Spleen (tissue), 11 donors: ENCODE data around the gene EIF4B. TPM values are rescaled to one million over a fixed set of nuclear protein-coding genes. Genes with fewer than 3 reads are reported as not detected.

Experiments
- DNase-seq: peaks from one replicate; pipeline ENCODE4 v3.0.0-alpha.2; 2020
- H3K27ac ChIP-seq, 8 donors: fragments of 200-600 bp; sonication (generic) in 7 of 8; 1 replicate in 4 of 8; 2 replicates in 4 of 8; pipeline versions ENCODE4 v1.5.0 to v1.8.0; 2016 to 2021; ENCODE audit warnings: inconsistent platforms in 4 of 8, mild to moderate bottlenecking in 4 of 8, moderate library complexity in 1 of 8
- H3K27me3 ChIP-seq, 7 donors: fragments of 200-600 bp; sonication (generic) in 6 of 7; replicated peaks in 1 of 7; 1 replicate in 4 of 7; 2 replicates in 3 of 7; pipeline versions ENCODE4 v1.5.0 to v1.8.0; 2016 to 2021; ENCODE audit warnings: inconsistent platforms in 3 of 7, mild to moderate bottlenecking in 1 of 7
- H3K36me3 ChIP-seq, 6 donors: fragments of 200-600 bp; sonication (generic) in 5 of 6; 1 replicate in 4 of 6; 2 replicates in 2 of 6; pipeline versions ENCODE4 v1.5.0 to v1.8.0; 2016 to 2021; ENCODE audit warnings: inconsistent platforms in 2 of 6
- H3K4me1 ChIP-seq, 6 donors: fragments of 200-600 bp; sonication (generic) in 5 of 6; 1 replicate in 3 of 6; 2 replicates in 3 of 6; pipeline versions ENCODE4 v1.5.0 to v1.8.0; 2016 to 2021; ENCODE audit warnings: inconsistent platforms in 3 of 6
- H3K4me3 ChIP-seq, 8 donors: fragments of 200-600 bp; sonication (generic) in 7 of 8; 1 replicate in 4 of 8; 2 replicates in 4 of 8; pipeline versions ENCODE4 v1.5.0 to v1.8.0; 2016 to 2021; ENCODE audit warnings: inconsistent platforms in 4 of 8, mild to moderate bottlenecking in 4 of 8, moderate library complexity in 2 of 8
- H3K9me3 ChIP-seq, 8 donors: fragments of 200-600 bp; sonication (generic) in 7 of 8; 1 replicate in 4 of 8; 2 replicates in 4 of 8; pipeline versions ENCODE4 v1.5.0 to v1.8.0; 2016 to 2021; ENCODE audit warnings: inconsistent platforms in 4 of 8
- POLR2A ChIP-seq, 3 donors: fragments of 450-650 bp; IDR thresholded peaks; one replicate each; pipeline ENCODE4 v1.5.1; 2017; ENCODE audit warnings: antibody characterized with exemption in 3 of 3, mild to moderate bottlenecking in 1 of 3
- POLR2AphosphoS5 ChIP-seq, 3 donors: sonication (generic); formaldehyde crosslinking; IDR thresholded peaks; one replicate each; pipeline ENCODE4 v1.5.1; 2017; ENCODE audit warnings: antibody characterized with exemption in 3 of 3
- WGBS, 5 donors: extraction: QIAGEN DNeasy Blood & Tissue Kit in 3 of 5; methylation state at CpG; one replicate each; pipeline versions ENCODE4 v1.1.5 to v1.1.7; 2013 to 2018; 5-methylcytosine and 5-hydroxymethylcytosine counted together
- intact Hi-C: fragments of 100-400 bp; cut with DNase I; formaldehyde crosslinking; loops from one replicate; pipeline ENCODE4 v1.15.0; 2023; ENCODE audit warnings: low total_unique reads
- polyA plus RNA-seq, 3 donors: library from polyadenylated mRNA; stranded (reverse); fragments of 200-250 nt; gene quantifications; one replicate each; pipeline ENCODE4 v1.2.1, GENCODE V29; 2013
- total RNA-seq, 7 donors: library from RNA; depleted of rRNA in 3 of 7; stranded (reverse); fragments of >200 nt in 3 of 7; fragmentation: NEBNext Ultra II Directional in 4 of 7; extraction: Animal tissue kit (Norgen Biotek cat#: 25700) in 4 of 7; gene quantifications; one replicate each; pipeline versions ENCODE4 v1.1.0 to v1.2.1, GENCODE V29; 2016 to 2021
- TF ChIP-seq, protein P1 (sequence below), 11 experiments: fragments of 200-600 bp in 7 of 11; fragments of 450-650 bp in 4 of 11; sonication (generic) in 4 of 11; IDR thresholded peaks in 8 of 11; conservative IDR thresholded peaks in 3 of 11; 1 replicate in 7 of 11; 2 replicates in 4 of 11; pipeline versions ENCODE4 v1.4.0 to v1.8.0; 2016 to 2021; ENCODE audit warnings: antibody characterized with exemption in 11 of 11, inconsistent platforms in 4 of 11, mild to moderate bottlenecking in 1 of 11
- donor health status: healthy with polysubstance abuse.
- donor health status: DM: no; HTN: no; CAD: no; lungs with moderate emphysema.
- donor health status: DM: no; HTN: no; CAD: no.
- donor health status: Bipolar disorder and iron deficiency.
- donor health status: healthy.
- donor health status: DM: no; HTN: no; CAD: no.
- donor health status: DM: yes; HTN: yes; CAD: no.

Gene EIF4B
- total and polyA plus RNA-seq, 10 donors: 105 to 490 (median 398) TPM

GRCh38 chr12:52971679-52972329, 34.5 kb upstream of the EIF4B start:
- intact Hi-C loops: loop anchor here (10.0 kb wide), 1 partner anchor 387 kb away; no protein-coding TSS in a partner anchor
- 80 to 83% (median 81%) methylated on average over 8 of the region's 8 CpGs for WGBS, 5 donors
- no peaks in the 10 kb centered on the region for H3K9me3 ChIP-seq
- H3K36me3 ChIP-seq: no peaks in the 10 kb centered on the region
- TF ChIP-seq, protein P1, sequence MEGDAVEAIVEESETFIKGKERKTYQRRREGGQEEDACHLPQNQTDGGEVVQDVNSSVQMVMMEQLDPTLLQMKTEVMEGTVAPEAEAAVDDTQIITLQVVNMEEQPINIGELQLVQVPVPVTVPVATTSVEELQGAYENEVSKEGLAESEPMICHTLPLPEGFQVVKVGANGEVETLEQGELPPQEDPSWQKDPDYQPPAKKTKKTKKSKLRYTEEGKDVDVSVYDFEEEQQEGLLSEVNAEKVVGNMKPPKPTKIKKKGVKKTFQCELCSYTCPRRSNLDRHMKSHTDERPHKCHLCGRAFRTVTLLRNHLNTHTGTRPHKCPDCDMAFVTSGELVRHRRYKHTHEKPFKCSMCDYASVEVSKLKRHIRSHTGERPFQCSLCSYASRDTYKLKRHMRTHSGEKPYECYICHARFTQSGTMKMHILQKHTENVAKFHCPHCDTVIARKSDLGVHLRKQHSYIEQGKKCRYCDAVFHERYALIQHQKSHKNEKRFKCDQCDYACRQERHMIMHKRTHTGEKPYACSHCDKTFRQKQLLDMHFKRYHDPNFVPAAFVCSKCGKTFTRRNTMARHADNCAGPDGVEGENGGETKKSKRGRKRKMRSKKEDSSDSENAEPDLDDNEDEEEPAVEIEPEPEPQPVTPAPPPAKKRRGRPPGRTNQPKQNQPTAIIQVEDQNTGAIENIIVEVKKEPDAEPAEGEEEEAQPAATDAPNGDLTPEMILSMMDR (IDR thresholded peaks at IDR 0.05 in 8 of 11, conservative IDR thresholded peaks at IDR 0.05 in 3 of 11): no peak
- no peak for TF ChIP-seq POLR2AphosphoS5 (IDR thresholded peaks at IDR 0.05)
- TF ChIP-seq POLR2A (IDR thresholded peaks at IDR 0.05): no peak
- no peak overlapping the region for H3K4me3 ChIP-seq
- H3K4me1 ChIP-seq: peaks cover 0 to 19% (median 9%) of the 10 kb centered on the region in 6 donors
- no peak for DNase-seq
- peaks cover 0 to 7% (median 0%) of the 10 kb centered on the region in 7 donors for H3K27me3 ChIP-seq
- no peak overlapping the region for H3K27ac ChIP-seq

DNA sequence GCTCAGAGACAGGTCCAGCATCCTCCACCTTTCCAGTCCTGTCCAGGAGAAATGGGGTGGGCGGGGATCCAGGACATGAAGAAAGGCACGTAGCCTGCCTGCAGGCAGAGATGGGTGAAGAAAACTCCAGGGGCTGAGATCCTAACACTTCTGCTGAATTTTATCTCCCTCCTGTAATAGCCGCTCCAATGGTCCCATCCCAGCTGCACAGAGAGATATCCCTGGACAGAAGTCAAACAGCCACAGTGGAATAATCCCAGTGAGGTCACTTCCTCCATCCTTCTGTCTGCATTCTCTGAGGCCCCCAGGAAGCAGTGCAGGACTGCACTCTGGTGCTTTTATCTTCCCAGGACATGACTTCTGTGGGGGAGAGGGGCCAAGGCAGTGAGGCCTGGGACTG, 31.1 kb upstream of the EIF4B start:
- DNase-seq: no peak
- peaks cover 0 to 30% (median 0%) of the 10 kb centered on the region in 7 donors for H3K27me3 ChIP-seq
- no peak for TF ChIP-seq POLR2A (IDR thresholded peaks at IDR 0.05)
- TF ChIP-seq, protein P1 (IDR thresholded peaks at IDR 0.05 in 8 of 11, conservative IDR thresholded peaks at IDR 0.05 in 3 of 11): no peak
- no peak for TF ChIP-seq POLR2AphosphoS5 (IDR thresholded peaks at IDR 0.05)
- no peaks in the 10 kb centered on the region for H3K9me3 ChIP-seq
- 76 to 82% (median 78%) methylated on average over 3 of the region's 3 CpGs for WGBS, 5 donors
- intact Hi-C loops: loop anchor here (10.0 kb wide), 1 partner anchor 390 kb away; no protein-coding TSS in a partner anchor
- peak overlapping the region in 5 of 8 donors; percentile 8 to 66 (median 49) for H3K27ac ChIP-seq
- peaks cover 0 to 20% (median 9%) of the 10 kb centered on the region in 6 donors for H3K4me1 ChIP-seq
- H3K4me3 ChIP-seq: no peak overlapping the region
- H3K36me3 ChIP-seq: no peaks in the 10 kb centered on the region

DNA sequence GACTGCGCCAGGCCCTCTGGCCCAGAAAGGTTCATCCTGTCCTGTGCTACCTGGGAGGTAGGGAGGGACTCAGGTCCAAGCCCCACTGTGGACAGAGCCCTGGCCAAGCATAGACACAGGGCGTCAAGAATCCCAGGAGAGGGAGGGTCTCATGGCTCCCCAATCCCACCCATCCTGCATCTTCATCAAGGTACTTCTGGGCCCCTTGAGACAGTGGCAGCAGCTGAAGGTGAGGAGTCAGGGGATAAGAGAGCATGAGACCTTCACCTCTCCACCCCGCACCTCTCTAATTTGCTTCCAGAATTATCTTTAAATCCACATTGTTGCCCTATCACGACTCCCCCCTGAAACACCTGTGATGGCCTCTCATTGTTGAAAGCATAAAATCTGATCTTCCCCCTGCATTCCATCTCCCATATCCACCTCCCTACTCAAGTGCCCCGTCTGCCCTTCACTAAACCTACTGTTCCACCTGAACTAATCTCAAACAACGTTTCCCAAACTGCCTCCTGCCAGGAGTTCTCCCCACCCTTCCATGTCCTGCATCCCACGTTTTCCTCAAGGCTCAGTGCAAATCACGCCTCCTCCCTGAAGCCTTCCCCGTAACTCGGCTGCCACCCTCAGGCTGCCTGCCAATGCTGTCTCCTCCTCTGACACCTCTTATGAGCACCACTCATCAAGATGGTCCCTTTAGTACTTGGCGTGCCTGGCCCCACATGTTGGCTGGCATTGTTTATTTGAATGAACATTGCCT, 30.3 kb upstream of the EIF4B start:
- Histone ChIP-seq H3K27me3 (peaks cover 0 to 37% (median 0%) of the 10 kb centered on the region in 7 donors), H3K9me3 (no peaks in the 10 kb centered on the region), H3K4me3 (no peak overlapping the region), H3K4me1 (peaks cover 0 to 26% (median 13%) of the 10 kb centered on the region in 6 donors), H3K27ac (peak overlapping the region in 6 of 8 donors; percentile 8 to 66 (median 48)), H3K36me3 (no peaks in the 10 kb centered on the region)
- no peak for TF ChIP-seq POLR2A (IDR thresholded peaks at IDR 0.05)
- no peak for TF ChIP-seq POLR2AphosphoS5 (IDR thresholded peaks at IDR 0.05)
- TF ChIP-seq, protein P1 (IDR thresholded peaks at IDR 0.05 in 8 of 11, conservative IDR thresholded peaks at IDR 0.05 in 3 of 11): no peak
- intact Hi-C loops: loop anchor here (10.0 kb wide), 1 partner anchor 391 kb away; no protein-coding TSS in a partner anchor
- DNase-seq: no peak
- 67 to 80% (median 69%) methylated on average over 11 of the region's 11 CpGs for WGBS, 5 donors
